Measurements from ENCODE around the gene FER1L5.
"Not testable (repeated sequence)": the region's sequence is repeated elsewhere in the genome, so short reads cannot be mapped to it uniquely, and the experiment has no call there.

The FER1L5 gene

DNA sequence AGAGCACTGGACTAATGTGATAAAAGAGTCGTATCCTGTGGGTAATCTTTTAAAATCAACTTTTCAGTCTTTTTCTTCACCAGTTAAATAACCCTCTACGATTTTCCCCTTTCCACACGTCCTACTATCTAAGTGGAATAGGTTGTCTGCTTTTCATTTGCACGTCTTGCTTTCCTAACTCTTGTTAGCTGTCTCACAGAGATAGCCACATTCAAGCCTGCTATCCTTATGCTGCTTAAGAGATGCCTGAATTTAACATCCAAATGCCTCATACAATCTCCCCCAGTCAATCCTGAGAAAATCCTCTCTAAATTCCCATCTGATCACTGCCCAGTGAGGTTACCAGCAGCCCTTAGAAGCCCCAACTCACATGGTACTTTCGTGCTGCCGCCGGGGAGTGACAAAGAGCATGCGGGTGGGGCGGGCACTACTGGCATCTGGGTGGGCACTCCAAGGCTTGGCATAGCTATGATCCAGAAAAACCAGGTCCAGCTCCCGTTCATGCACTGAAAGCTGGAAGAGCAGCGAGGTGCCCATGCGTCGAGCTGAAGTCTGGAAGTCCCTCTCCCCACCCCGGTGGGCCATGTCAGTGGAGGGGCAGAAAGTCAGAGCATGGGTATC, 5.9 kb upstream of the FER1L5 start:
- DNase-seq (ENCODE audit: low spot score) = peak; percentile 16

DNA sequence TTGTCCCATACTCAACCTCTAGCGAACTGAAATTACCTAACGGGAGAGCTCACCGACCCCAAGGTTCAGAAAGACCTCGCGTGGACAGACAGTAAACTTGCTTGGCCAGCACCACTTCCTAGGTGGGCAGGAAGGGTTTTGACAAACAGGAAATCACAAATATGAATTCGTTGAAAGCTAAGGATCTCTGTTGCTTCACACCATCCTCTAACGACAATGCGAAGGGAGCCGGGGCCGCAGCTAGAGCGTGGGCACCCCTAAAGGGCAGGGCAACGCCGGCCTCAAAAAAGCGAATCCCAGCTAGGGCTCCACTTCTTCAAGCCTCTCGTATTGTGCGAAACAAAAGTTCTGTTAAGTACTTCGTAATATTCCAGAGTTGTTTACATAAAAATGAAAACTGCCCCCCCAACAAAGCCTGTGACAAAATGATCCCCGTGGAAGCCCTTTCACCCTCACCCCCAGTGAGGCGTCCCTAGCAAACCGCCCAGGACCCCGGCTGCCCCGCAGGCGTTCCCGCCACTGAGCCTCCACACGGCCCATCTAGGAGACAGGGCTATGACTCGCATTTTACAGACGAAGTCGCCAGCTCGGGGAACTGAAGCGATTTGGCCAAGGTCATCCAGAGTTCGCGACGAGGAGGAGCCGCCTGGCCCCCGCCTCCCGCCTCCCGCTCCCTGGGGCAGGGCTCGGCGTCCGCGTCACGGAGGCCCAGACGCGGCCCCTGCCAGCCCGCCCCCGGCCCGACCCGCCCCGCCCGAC, 5.0 kb upstream of the FER1L5 start:
- peak; percentile 83 for DNase-seq (ENCODE audit: low spot score)

GRCh38 chr2:96638144-96639121, 4.1 kb upstream of the FER1L5 start, which contains the start of gene KANSL3:
Gene KANSL3, minus strand, starts transcription at chr2:96638312. Its CDS starts 1,177 bp downstream, at chr2:96637135.
- DNase-seq (ENCODE audit: low spot score) = peak; percentile 90

DNA sequence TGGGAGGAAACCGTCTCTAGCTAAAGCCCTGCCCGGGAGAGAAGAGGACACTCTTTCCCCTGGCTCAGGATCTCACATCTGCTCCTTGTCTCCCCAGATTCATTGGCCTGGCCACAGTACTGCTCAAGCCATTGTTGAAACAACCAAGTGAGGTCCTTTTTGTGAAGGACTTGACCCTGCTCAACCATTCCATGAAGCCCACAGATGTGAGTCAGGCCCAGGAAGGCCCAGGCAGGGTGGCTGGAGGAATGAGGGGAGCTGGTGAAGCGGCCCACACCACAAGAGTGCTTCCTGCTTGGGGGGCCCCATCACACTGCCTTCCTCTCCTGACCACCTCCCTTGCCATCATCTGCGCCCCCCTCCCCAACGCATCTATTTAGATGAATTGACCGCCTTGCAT, 5.1 kb downstream of the FER1L5 start:
- no peak for DNase-seq (ENCODE audit: low spot score)

DNA sequence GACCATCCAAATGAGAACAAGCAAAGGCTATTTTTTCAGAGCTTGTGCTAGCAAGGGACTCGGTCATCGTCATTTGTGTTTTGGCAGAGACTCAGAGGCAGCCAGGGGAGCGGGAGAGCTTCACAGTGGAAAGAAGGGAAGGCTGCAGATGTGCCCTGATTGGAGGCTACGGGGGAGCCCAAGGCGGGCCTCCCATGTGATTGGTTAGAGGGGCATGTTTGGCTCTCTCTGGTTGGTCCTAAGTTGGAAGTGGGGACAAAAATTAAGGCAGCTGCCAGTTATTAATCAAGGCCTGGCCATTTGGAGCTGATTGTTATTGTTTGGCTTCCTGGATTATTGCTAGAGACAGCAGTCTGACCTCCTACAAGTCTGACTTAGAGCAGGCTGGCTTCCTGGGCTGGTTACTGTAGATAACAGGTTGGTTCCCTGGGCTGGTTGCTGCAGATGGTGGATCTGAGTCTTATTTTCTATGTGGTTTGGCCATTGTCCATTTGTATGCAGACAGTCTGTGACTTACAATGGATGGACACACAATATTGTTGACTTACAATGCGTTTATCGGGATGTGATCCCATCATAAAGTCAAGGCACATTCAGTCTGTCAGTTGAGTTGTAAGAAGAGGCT, 5.9 kb downstream of the FER1L5 start:
- DNase-seq (ENCODE audit: low spot score) = no peak

DNA sequence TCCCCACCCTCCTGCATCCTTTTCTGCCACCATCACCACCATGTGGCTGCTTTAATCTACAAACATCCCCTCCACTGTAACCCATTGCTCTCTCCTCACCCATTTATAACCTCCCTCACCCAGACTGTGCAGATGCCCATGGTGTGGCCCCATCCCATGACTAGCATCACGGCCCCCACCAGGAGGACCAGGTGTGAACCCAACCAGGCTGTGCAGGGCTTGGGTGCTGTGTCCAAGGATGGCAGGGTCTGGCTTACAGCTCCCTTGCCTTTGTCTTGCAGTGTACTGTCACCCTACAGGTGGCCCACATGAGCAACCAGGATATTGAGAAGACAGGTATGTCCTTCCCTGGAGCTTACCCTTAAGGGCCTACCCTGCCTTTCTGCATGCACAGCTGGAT, 6.8 kb downstream of the FER1L5 start:
- DNase-seq (ENCODE audit: low spot score) = no peak

- DNase-seq (ENCODE audit: low spot score) = no peak
These were observed 9.2 kb downstream of the FER1L5 start for GRCh38 chr2:96651793-96652192.

DNA sequence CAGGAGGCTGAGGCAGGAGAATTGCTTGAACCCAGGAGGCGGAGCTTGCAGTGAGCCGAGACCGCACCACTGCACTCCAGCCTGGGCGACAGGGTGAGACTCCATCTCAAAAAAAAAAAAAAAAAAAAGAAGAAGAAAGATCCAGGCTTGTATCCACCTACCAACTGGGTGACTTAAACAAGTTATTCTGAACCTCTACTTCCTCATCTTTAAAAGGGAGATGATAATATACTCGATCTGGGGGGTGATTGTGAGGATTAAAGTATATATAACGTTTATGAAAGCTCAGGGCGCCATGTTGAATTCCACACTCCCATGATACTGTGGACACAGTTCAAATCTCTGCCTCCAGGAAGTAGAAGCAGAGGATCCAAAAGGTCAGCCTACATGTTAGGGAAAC, 12.2 kb downstream of the FER1L5 start:
- DNase-seq (ENCODE audit: low spot score) = not testable (repeated sequence)

GRCh38 chr2:96655526-96655925, 13.0 kb downstream of the FER1L5 start:
- no peak for DNase-seq (ENCODE audit: low spot score)

DNA sequence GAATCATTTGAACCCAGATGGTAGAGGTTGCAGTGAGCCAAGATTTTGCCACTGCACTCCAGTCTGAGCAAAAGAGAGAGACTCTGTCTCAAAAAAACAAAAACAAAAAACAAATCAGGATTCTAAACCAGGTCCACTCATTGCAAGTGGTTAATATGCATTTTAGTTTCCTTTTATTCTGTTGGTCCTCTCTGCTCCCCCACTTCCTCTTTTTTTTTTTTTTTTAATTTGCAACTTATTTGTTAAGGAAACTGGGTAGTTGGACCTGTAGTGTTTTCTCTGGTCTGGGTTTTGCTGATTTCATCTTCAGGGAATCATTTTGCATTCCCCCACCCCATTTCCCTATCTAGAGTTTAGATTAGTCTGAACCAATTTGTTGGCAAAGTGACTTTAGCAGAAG, 14.0 kb downstream of the FER1L5 start:
- DNase-seq (ENCODE audit: low spot score) = no peak

- DNase-seq (ENCODE audit: low spot score) = no peak
These were observed 18.8 kb downstream of the FER1L5 start for GRCh38 chr2:96661324-96661723.

DNA sequence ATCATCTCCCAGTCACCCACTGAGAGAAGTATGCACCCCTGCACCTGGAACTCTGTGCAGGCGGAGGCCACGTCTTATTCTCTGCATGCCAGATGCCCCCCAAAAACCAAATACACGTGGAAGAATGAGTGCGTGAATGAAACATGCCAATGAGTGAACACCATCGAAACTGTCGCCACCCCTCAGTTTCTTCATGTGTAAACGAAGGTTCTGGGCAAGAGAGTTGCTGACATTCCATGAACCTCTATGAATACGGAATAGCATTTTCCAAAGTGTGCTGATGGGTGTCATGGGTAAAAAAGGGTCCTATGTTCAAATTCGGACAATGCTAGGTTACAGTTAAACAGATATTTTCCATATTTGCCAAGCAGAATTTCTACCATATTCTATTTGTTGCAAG, 19.8 kb downstream of the FER1L5 start:
- no peak for DNase-seq (ENCODE audit: low spot score)

GRCh38 chr2:96663177-96663576, 20.6 kb downstream of the FER1L5 start:
- no peak for DNase-seq (ENCODE audit: low spot score)

GRCh38 chr2:96663829-96664228, 21.3 kb downstream of the FER1L5 start:
- no peak for DNase-seq (ENCODE audit: low spot score)

DNA sequence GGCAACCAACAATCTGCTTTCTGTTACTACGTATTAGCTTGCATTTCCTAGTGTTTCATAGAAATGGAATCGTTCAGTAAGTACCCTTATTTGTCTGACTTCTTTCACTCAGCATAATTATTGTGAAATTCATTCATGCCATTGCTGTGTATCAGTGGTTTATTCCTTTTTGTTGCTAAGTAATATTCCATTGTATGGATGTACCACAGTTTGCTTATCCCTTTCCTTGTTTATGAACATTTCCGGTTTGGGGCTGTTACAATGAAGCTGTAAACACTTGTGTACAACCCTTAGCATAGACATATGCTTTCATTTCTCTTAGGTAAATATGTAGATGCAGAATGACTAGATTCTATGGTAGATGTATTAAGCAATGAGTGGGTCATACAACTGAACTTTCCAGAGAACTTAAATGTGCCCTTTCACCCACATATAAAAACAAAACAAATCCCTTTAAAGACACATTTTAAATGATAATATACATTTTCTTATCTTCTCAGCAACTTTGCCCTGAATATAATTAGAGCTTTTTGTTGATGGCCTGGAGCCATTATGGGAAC, 21.9 kb downstream of the FER1L5 start:
- DNase-seq (ENCODE audit: low spot score) = no peak

- DNase-seq (ENCODE audit: low spot score) = peak; percentile 65
These were observed 22.6 kb downstream of the FER1L5 start for GRCh38 chr2:96665083-96665569.

DNA sequence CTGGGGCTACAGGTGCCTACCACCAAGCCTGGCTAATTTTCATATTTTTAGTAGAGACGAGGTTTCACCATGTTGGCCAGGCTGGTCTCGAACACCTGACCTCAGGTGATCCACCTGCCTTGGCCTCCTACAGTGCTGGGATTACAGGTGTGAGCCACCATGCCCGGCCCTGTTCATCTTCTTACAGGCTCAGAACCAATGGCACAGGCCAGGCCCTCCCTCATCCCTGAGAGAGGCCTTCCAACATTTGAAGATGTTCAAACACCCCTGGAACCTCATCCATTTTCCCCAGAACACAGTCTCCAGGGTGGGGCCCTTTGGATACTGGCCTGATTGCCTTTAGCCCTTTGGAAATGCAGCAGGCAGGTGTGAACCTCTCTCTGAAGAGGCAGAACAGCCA, 23.2 kb downstream of the FER1L5 start:
- DNase-seq (ENCODE audit: low spot score) = not testable (repeated sequence)

DNA sequence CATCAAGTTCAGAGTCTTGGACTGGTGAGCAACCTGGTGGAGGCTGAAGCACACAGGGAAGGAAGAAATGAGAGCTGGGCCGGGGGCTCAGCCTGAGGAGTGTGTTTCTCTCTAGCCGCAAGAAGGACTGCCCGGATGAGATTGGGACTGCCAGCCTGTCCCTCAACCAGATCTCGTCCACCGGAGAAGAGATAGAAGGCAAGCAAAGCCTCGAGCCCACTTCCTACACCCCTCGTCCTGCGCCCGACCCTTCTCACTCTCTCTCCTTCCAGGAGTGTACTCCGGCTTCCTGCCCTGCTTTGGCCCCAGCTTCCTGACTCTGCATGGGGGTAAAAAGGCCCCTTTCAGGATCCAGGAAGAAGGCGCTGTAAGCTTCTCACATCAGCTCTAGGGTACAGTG, 26.2 kb downstream of the FER1L5 start:
- DNase-seq (ENCODE audit: low spot score) = no peak

GRCh38 chr2:96669539-96670215, 27.1 kb downstream of the FER1L5 start:
- DNase-seq (ENCODE audit: low spot score) = no peak

DNA sequence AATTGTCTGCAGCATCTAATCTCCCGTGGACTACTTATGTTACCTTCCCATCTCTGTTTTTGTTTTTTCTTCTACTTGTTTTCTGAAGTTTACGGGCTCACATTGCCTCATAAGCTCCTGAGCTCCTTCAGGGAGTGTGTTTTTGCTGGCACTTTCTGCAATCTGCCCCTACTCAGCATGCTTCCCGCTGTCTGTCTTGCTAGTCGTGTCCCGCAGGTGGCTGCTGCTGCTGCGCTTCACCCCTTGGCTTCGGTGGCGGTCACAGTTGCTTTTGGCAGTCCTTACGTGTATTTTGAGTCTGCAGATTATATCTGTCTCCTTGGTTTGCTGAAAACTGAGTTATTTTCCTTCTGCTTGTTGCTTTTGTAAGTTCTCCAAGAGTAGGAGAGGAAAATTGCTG, 37.3 kb downstream of the FER1L5 start:
- no peak for DNase-seq (ENCODE audit: low spot score)

GRCh38 chr2:96680561-96681141, 38.1 kb downstream of the FER1L5 start:
- DNase-seq (ENCODE audit: low spot score) = no peak

Measured in SW480 (cell line).